ENCODE data around the gene HOXB8.

The HOXB8 gene

GRCh38 chr17:48639136-48639535, 24.0 kb upstream of the HOXB8 start:
- no peak for DNase-seq
- Histone ChIP-seq H4K8ac (ENCODE audit: low read depth, low read length) (no peak overlapping the region), H3K23ac (ENCODE audit: low read length) (no peak overlapping the region), H3K9ac (ENCODE audit: low read length) (no peak overlapping the region), H3K79me1 (ENCODE audit: low read length) (no peaks in the 10 kb centered on the region), H2BK5ac (ENCODE audit: low read depth, low read length, poor library complexity) (no peak overlapping the region), H3K4me3 (ENCODE audit: low read depth, low read length) (no peak overlapping the region), H3K4me1 (ENCODE audit: control insufficient read depth in 1 of 2, insufficient read depth in 2 of 2, low read length in 2 of 2) (peaks cover 7 to 9% of the 10 kb centered on the region in 2 experiments), H3K18ac (ENCODE audit: low read length) (no peak overlapping the region), H2BK120ac (ENCODE audit: insufficient read depth, low read length, poor library complexity) (no peak overlapping the region), H2AK5ac (ENCODE audit: low read length) (no peak overlapping the region), H2AFZ (ENCODE audit: insufficient read depth, low read length, poor library complexity) (no peak overlapping the region), H2BK12ac (ENCODE audit: low read length) (no peak overlapping the region), H3K9me3 (ENCODE audit: insufficient read depth, low read depth, low read length) (peaks cover 12% of the 10 kb centered on the region), H4K91ac (ENCODE audit: low read depth, low read length) (no peak overlapping the region), H3K27ac (ENCODE audit: low read depth, low read length) (no peak overlapping the region), H3K27me3 (ENCODE audit: insufficient read depth, low read length) (peaks cover 82% of the 10 kb centered on the region), H3K4me2 (ENCODE audit: low read length) (no peak overlapping the region), H4K12ac (ENCODE audit: low read depth, low read length) (no peak overlapping the region), H3K79me2 (ENCODE audit: control insufficient read depth, insufficient read depth, low read length, poor library complexity) (no peaks in the 10 kb centered on the region), H3K4ac (ENCODE audit: low read depth, low read length) (no peak overlapping the region), H3K14ac (ENCODE audit: low read length) (no peak overlapping the region), H3K36me3 (ENCODE audit: control insufficient read depth in 1 of 2, insufficient read depth in 2 of 2, low read length in 2 of 2) (peaks cover 0 to 2% of the 10 kb centered on the region in 2 experiments)
- no CpG with 5 or more reads among the region's 5 CpGs for WGBS (ENCODE audit: extremely low coverage, insufficient coverage, insufficient read length)

- H2AK5ac ChIP-seq (ENCODE audit: low read length): no peak overlapping the region
- no peak overlapping the region for H3K18ac ChIP-seq (ENCODE audit: low read length)
- H2BK120ac ChIP-seq (ENCODE audit: insufficient read depth, low read length, poor library complexity): no peak overlapping the region
- peaks cover 0 to 2% of the 10 kb centered on the region in 2 experiments for H3K36me3 ChIP-seq (ENCODE audit: control insufficient read depth in 1 of 2, insufficient read depth in 2 of 2, low read length in 2 of 2)
- no peak overlapping the region for H4K12ac ChIP-seq (ENCODE audit: low read depth, low read length)
- no peak overlapping the region for H3K4me3 ChIP-seq (ENCODE audit: low read depth, low read length)
- H3K79me2 ChIP-seq (ENCODE audit: control insufficient read depth, insufficient read depth, low read length, poor library complexity): no peaks in the 10 kb centered on the region
- no peak overlapping the region for H4K91ac ChIP-seq (ENCODE audit: low read depth, low read length)
- no peak overlapping the region for H3K4ac ChIP-seq (ENCODE audit: low read depth, low read length)
- no peak overlapping the region for H3K23ac ChIP-seq (ENCODE audit: low read length)
- no peak overlapping the region for H3K27ac ChIP-seq (ENCODE audit: low read depth, low read length)
- no peak overlapping the region for H2BK5ac ChIP-seq (ENCODE audit: low read depth, low read length, poor library complexity)
- no peak overlapping the region for H3K14ac ChIP-seq (ENCODE audit: low read length)
- H3K4me1 ChIP-seq (ENCODE audit: control insufficient read depth in 1 of 2, insufficient read depth in 2 of 2, low read length in 2 of 2): peaks cover 8% of the 10 kb centered on the region in 2 experiments
- H2BK12ac ChIP-seq (ENCODE audit: low read length): no peak overlapping the region
- H3K9me3 ChIP-seq (ENCODE audit: insufficient read depth, low read depth, low read length): peaks cover 12% of the 10 kb centered on the region
- no CpG with 5 or more reads among the region's 18 CpGs for WGBS (ENCODE audit: extremely low coverage, insufficient coverage, insufficient read length)
- no peak overlapping the region for H3K4me2 ChIP-seq (ENCODE audit: low read length)
- H4K8ac ChIP-seq (ENCODE audit: low read depth, low read length): no peak overlapping the region
- peak; percentile 90 to 96 for DNase-seq
- H3K27me3 ChIP-seq (ENCODE audit: insufficient read depth, low read length): peaks cover 85% of the 10 kb centered on the region
- no peak overlapping the region for H3K9ac ChIP-seq (ENCODE audit: low read length)
- H3K79me1 ChIP-seq (ENCODE audit: low read length): no peaks in the 10 kb centered on the region
- no peak overlapping the region for H2AFZ ChIP-seq (ENCODE audit: insufficient read depth, low read length, poor library complexity)
Observed at GRCh38 chr17:48637323-48638260, 22.5 kb upstream of the HOXB8 start.

- no peak overlapping the region for H4K12ac ChIP-seq (ENCODE audit: low read depth, low read length)
- peak; percentile 77 to 85 for DNase-seq
Observed at GRCh38 chr17:48636177-48637018, 21.3 kb upstream of the HOXB8 start.

GRCh38 chr17:48634493-48635208, 19.6 kb upstream of the HOXB8 start:
- Histone ChIP-seq H3K79me2 (ENCODE audit: control insufficient read depth, insufficient read depth, low read length, poor library complexity) (no peaks in the 10 kb centered on the region), H4K12ac (ENCODE audit: low read depth, low read length) (no peak overlapping the region), H4K91ac (ENCODE audit: low read depth, low read length) (no peak overlapping the region), H2BK5ac (ENCODE audit: low read depth, low read length, poor library complexity) (no peak overlapping the region), H4K8ac (ENCODE audit: low read depth, low read length) (no peak overlapping the region), H3K14ac (ENCODE audit: low read length) (no peak overlapping the region), H2BK12ac (ENCODE audit: low read length) (no peak overlapping the region), H3K23ac (ENCODE audit: low read length) (no peak overlapping the region), H2BK120ac (ENCODE audit: insufficient read depth, low read length, poor library complexity) (no peak overlapping the region), H3K27ac (ENCODE audit: low read depth, low read length) (no peak overlapping the region), H3K4me3 (ENCODE audit: low read depth, low read length) (no peak overlapping the region), H3K9ac (ENCODE audit: low read length) (no peak overlapping the region), H3K79me1 (ENCODE audit: low read length) (no peaks in the 10 kb centered on the region), H2AFZ (ENCODE audit: insufficient read depth, low read length, poor library complexity) (no peak overlapping the region), H3K36me3 (ENCODE audit: control insufficient read depth in 1 of 2, insufficient read depth in 2 of 2, low read length in 2 of 2) (peaks cover 0 to 2% of the 10 kb centered on the region in 2 experiments), H3K9me3 (ENCODE audit: insufficient read depth, low read depth, low read length) (peaks cover 4% of the 10 kb centered on the region), H3K4me2 (ENCODE audit: low read length) (no peak overlapping the region), H3K4me1 (ENCODE audit: control insufficient read depth in 1 of 2, insufficient read depth in 2 of 2, low read length in 2 of 2) (peaks cover 0 to 6% of the 10 kb centered on the region in 2 experiments), H3K4ac (ENCODE audit: low read depth, low read length) (no peak overlapping the region), H3K27me3 (ENCODE audit: insufficient read depth, low read length) (peaks cover 85% of the 10 kb centered on the region), H3K18ac (ENCODE audit: low read length) (no peak overlapping the region), H2AK5ac (ENCODE audit: low read length) (no peak overlapping the region)
- DNase-seq: no peak
- no CpG with 5 or more reads among the region's 20 CpGs for WGBS (ENCODE audit: extremely low coverage, insufficient coverage, insufficient read length)

More at GRCh38 chr17:48636177-48637018, 21.3 kb upstream of the HOXB8 start:
- H3K4ac ChIP-seq (ENCODE audit: low read depth, low read length): no peak overlapping the region
- no peaks in the 10 kb centered on the region for H3K79me2 ChIP-seq (ENCODE audit: control insufficient read depth, insufficient read depth, low read length, poor library complexity)
- no peak overlapping the region for H3K14ac ChIP-seq (ENCODE audit: low read length)
- H3K36me3 ChIP-seq (ENCODE audit: control insufficient read depth in 1 of 2, insufficient read depth in 2 of 2, low read length in 2 of 2): peaks cover 0 to 2% of the 10 kb centered on the region in 2 experiments
- no peak overlapping the region for H2BK120ac ChIP-seq (ENCODE audit: insufficient read depth, low read length, poor library complexity)
- no peak overlapping the region for H2AFZ ChIP-seq (ENCODE audit: insufficient read depth, low read length, poor library complexity)
- no peak overlapping the region for H3K18ac ChIP-seq (ENCODE audit: low read length)
- H2AK5ac ChIP-seq (ENCODE audit: low read length): no peak overlapping the region
- peaks cover 4% of the 10 kb centered on the region for H3K9me3 ChIP-seq (ENCODE audit: insufficient read depth, low read depth, low read length)
- peaks cover 85% of the 10 kb centered on the region for H3K27me3 ChIP-seq (ENCODE audit: insufficient read depth, low read length)
- H3K4me2 ChIP-seq (ENCODE audit: low read length): peak overlapping the region; percentile 30
- H3K23ac ChIP-seq (ENCODE audit: low read length): no peak overlapping the region
- H3K4me3 ChIP-seq (ENCODE audit: low read depth, low read length): no peak overlapping the region
- H3K27ac ChIP-seq (ENCODE audit: low read depth, low read length): no peak overlapping the region
- no peak overlapping the region for H2BK5ac ChIP-seq (ENCODE audit: low read depth, low read length, poor library complexity)
- no peak overlapping the region for H2BK12ac ChIP-seq (ENCODE audit: low read length)
- no peaks in the 10 kb centered on the region for H3K79me1 ChIP-seq (ENCODE audit: low read length)
- no peak overlapping the region for H4K91ac ChIP-seq (ENCODE audit: low read depth, low read length)
- WGBS (ENCODE audit: extremely low coverage, insufficient coverage, insufficient read length): no CpG with 5 or more reads among the region's 39 CpGs
- H3K9ac ChIP-seq (ENCODE audit: low read length): no peak overlapping the region
- no peak overlapping the region for H4K8ac ChIP-seq (ENCODE audit: low read depth, low read length)
- peaks cover 0 to 6% of the 10 kb centered on the region in 2 experiments for H3K4me1 ChIP-seq (ENCODE audit: control insufficient read depth in 1 of 2, insufficient read depth in 2 of 2, low read length in 2 of 2)

Data from trophoblast cell (in vitro differentiated cells and primary cell).